SK-N-SH (cell line): Measurements from ENCODE around the gene ASCC3. TPM values are rescaled to one million over a fixed set of nuclear protein-coding genes. Genes with fewer than 3 reads are reported as not detected.

Source experiments
- CTCF ChIA-PET: fragments of 300-600, 350-600 bp; formaldehyde crosslinking; extraction: SDS; loops from one replicate; lab custom pipeline; 2021; lab: Yijun Ruan, JAX
- POLR2A ChIA-PET: fragments of 350-600 bp; sonication (Branson Sonifier 250); formaldehyde crosslinking; extraction: SDS; loops from one replicate; lab custom pipeline; 2020; ENCODE audit warnings: antibody characterized with exemption, inconsistent platforms; lab: Yijun Ruan, JAX
- DNase-seq: peaks from one replicate; pipeline ENCODE4 v3.0.0; 2012
- H2AFZ ChIP-seq: fragments of 200-600 bp; sonication (generic); 2 replicates; pipeline ENCODE4 v1.8.1; 2016; ENCODE audit warnings: antibody characterized with exemption, mild to moderate bottlenecking, low read depth
- H3F3A ChIP-seq: fragments of 200-600 bp; sonication (generic); replicated peaks from 2 replicates; pipeline ENCODE3; 2016; ENCODE audit warnings: antibody characterized with exemption, mild to moderate bottlenecking; ENCODE audit not compliant: insufficient read depth
- H3K27ac ChIP-seq, 2 experiments: fragments of 200-500 bp in 1 of 2; fragments of 200-600 bp in 1 of 2; sonication (Bioruptor generic) in 1 of 2; sonication (generic), shearing (Covaris generic) in 1 of 2; 2 replicates each; pipeline versions ENCODE4 v1.5.1 to v1.6.1; 2014 to 2016; ENCODE audit warnings: low read depth in 2 of 2, inconsistent platforms in 1 of 2, low read length in 1 of 2, mild to moderate bottlenecking in 1 of 2, mixed read lengths in 1 of 2
- H3K27me3 ChIP-seq: fragments of 200-600 bp; sonication (generic), shearing (Covaris generic); 2 replicates; pipeline ENCODE4 v1.6.1; 2016; ENCODE audit warnings: mixed run types; ENCODE audit not compliant: insufficient read depth
- H3K36me3 ChIP-seq, 2 experiments: fragments of 200-500 bp in 1 of 2; fragments of 200-600 bp in 1 of 2; sonication (Bioruptor generic) in 1 of 2; sonication (generic) in 1 of 2; replicated peaks in 1 of 2; 2 replicates each; pipeline versions ENCODE3 to v1.5.1; 2014 to 2016; ENCODE audit warnings: low read length in 1 of 2, mild to moderate bottlenecking in 1 of 2; ENCODE audit not compliant: insufficient read depth in 2 of 2, control insufficient read depth in 1 of 2
- H3K4me1 ChIP-seq, 2 experiments: fragments of 200-500 bp in 1 of 2; fragments of 200-600 bp in 1 of 2; sonication (Bioruptor generic) in 1 of 2; sonication (generic), shearing (Covaris generic) in 1 of 2; 2 replicates each; pipeline versions ENCODE4 v1.5.1 to v1.6.1; 2014 to 2016; ENCODE audit warnings: low read depth in 1 of 2, low read length in 1 of 2, mixed run types in 1 of 2; ENCODE audit not compliant: insufficient read depth in 2 of 2, control insufficient read depth in 1 of 2
- H3K4me2 ChIP-seq: fragments of 200-600 bp; sonication (generic), shearing (Covaris generic); 2 replicates; pipeline ENCODE4 v1.6.1; 2017; ENCODE audit warnings: mixed run types
- H3K4me3 ChIP-seq, 2 experiments: fragments of 200-500 bp in 1 of 2; fragments of 200-600 bp in 1 of 2; sonication (Bioruptor generic) in 1 of 2; sonication (generic), shearing (Covaris generic) in 1 of 2; 2 replicates each; pipeline versions ENCODE4 v1.5.1 to v1.8.1; 2014 to 2016; ENCODE audit warnings: low read depth in 2 of 2, inconsistent platforms in 1 of 2, low read length in 1 of 2, mild to moderate bottlenecking in 1 of 2, mixed read lengths in 1 of 2, moderate library complexity in 1 of 2
- H3K79me2 ChIP-seq: fragments of 200-600 bp; sonication (generic); 2 replicates; pipeline ENCODE4 v1.8.1; 2017; ENCODE audit warnings: mild to moderate bottlenecking; ENCODE audit not compliant: insufficient read depth
- H3K9ac ChIP-seq: fragments of 200-600 bp; sonication (generic); 2 replicates; pipeline ENCODE4 v1.6.1; 2017; ENCODE audit warnings: mixed run types
- H3K9me2 ChIP-seq: fragments of 200-600 bp; sonication (generic); 2 replicates; pipeline ENCODE4 v1.6.1; 2017; ENCODE audit warnings: mixed run types
- H3K9me3 ChIP-seq: fragments of 200-600 bp; sonication (generic); 2 replicates; pipeline ENCODE4 v1.6.1; 2017; ENCODE audit warnings: mixed run types, mild to moderate bottlenecking, moderate library complexity
- H4K20me1 ChIP-seq: fragments of 200-600 bp; sonication (generic); 2 replicates; pipeline ENCODE4 v1.6.1; 2017; ENCODE audit warnings: mild to moderate bottlenecking, mixed run types; ENCODE audit not compliant: insufficient read depth
- ELF1 ChIP-seq: IDR thresholded peaks from 2 replicates; pipeline ENCODE4 v1.4.0; 2012
- FOXM1 ChIP-seq: IDR thresholded peaks from 2 replicates; pipeline ENCODE4 v1.4.0; 2012; ENCODE audit warnings: low read depth, mild to moderate bottlenecking
- GABPA ChIP-seq: IDR thresholded peaks from 2 replicates; pipeline ENCODE4 v1.4.0; 2012; ENCODE audit warnings: low read depth, mild to moderate bottlenecking
- IRF3 ChIP-seq: fragments of 150-350 bp; IDR thresholded peaks from 2 replicates; pipeline ENCODE4 v1.6.1; 2016; ENCODE audit warnings: mild to moderate bottlenecking, low read depth, low read length
- MEF2A ChIP-seq: IDR thresholded peaks from 2 replicates; pipeline ENCODE4 v1.4.0; 2012; ENCODE audit warnings: low read depth, borderline replicate concordance
- MXI1 ChIP-seq: IDR thresholded peaks from 2 replicates; pipeline ENCODE4 v1.6.1; 2012; ENCODE audit warnings: mild to moderate bottlenecking, low read depth, low read length, improper control_type of control experiment
- NRF1 ChIP-seq: IDR thresholded peaks from 2 replicates; pipeline ENCODE4 v1.6.1; 2012; ENCODE audit warnings: low read depth, mild to moderate bottlenecking, low read length
- PBX3 ChIP-seq: IDR thresholded peaks from 2 replicates; pipeline ENCODE4; 2012
- POLR2AphosphoS5 ChIP-seq: IDR thresholded peaks from 2 replicates; pipeline ENCODE4 v1.6.1; 2012; ENCODE audit warnings: low read depth, low read length
- RAD21 ChIP-seq: IDR thresholded peaks from 2 replicates; pipeline ENCODE4 v1.6.1; 2012; ENCODE audit warnings: mild to moderate bottlenecking, low read length
- RCOR1 ChIP-seq: fragments of 150-350 bp; IDR thresholded peaks from 2 replicates; pipeline ENCODE4 v1.6.1; 2017; ENCODE audit warnings: antibody characterized with exemption, low read length
- TCF12 ChIP-seq: IDR thresholded peaks from 2 replicates; pipeline ENCODE4 v1.4.0; 2012
- TEAD4 ChIP-seq: IDR thresholded peaks from 2 replicates; pipeline ENCODE4 v1.4.0; 2012; ENCODE audit warnings: mild to moderate bottlenecking, borderline replicate concordance; ENCODE audit not compliant: insufficient read depth
- USF1 ChIP-seq: IDR thresholded peaks from 2 replicates; pipeline ENCODE4 v1.4.0; 2012; ENCODE audit warnings: low read depth, borderline replicate concordance
- ZBTB33 ChIP-seq: IDR thresholded peaks from 2 replicates; pipeline ENCODE4 v1.4.0; 2012; ENCODE audit warnings: low read depth, borderline replicate concordance
- WGBS: methylation state at CpG from one replicate; pipeline ENCODE4 v1.1.6; 2017; ENCODE audit warnings: low lambda C conversion rate; 5-methylcytosine and 5-hydroxymethylcytosine counted together
- polyA plus RNA-seq, 3 experiments: library from polyadenylated mRNA; depleted of rRNA; stranded (reverse); fragments of >200 nt; gene quantifications; 2 replicates each; pipeline ENCODE4 v1.2.3, GENCODE V29; 2012
- TF ChIP-seq, protein P1 (sequence below): IDR thresholded peaks from 2 replicates; pipeline ENCODE4 v1.6.1; 2012; ENCODE audit warnings: mild to moderate bottlenecking, low read depth, low read length, moderate library complexity
- TF ChIP-seq, protein P2 (sequence below): fragments of 150-350 bp; IDR thresholded peaks from 2 replicates; pipeline ENCODE4 v1.6.1; 2017; ENCODE audit warnings: antibody characterized with exemption, low read length, low read depth, borderline replicate concordance

The ASCC3 gene
- polyA plus RNA-seq, 1 of the 3 experiments (the other 2 are of a cell fraction): 17.9 TPM

- peaks cover 3% of the 10 kb centered on the region; the same call in 1 of the 2 replicates for H3K79me2 ChIP-seq
- no peak for DNase-seq
- CTCF ChIA-PET: interaction anchor here (1.1 to 2.3 kb wide), 3 partner anchors 12 to 38 kb away, joined by 3 to 8 read pairs (median 3); no protein-coding TSS in a partner anchor
- no peak overlapping the region for H3K4me2 ChIP-seq
- no peaks in the 10 kb centered on the region for H3K9me3 ChIP-seq
- no peak overlapping the region for H3K27ac ChIP-seq
- no peaks in the 10 kb centered on the region for H3K27me3 ChIP-seq
- WGBS: 87% methylated on average over 2 of the region's 2 CpGs
- no peak overlapping the region for H3K9ac ChIP-seq
- POLR2A ChIA-PET: no interaction called here
- peaks cover 3% of the 10 kb centered on the region for H3F3A ChIP-seq
- H4K20me1 ChIP-seq: no peaks in the 10 kb centered on the region
- H3K4me1 ChIP-seq: no peaks in the 10 kb centered on the region
- no peak for TF ChIP-seq RCOR1
- no peak for TF ChIP-seq GABPA
- TF ChIP-seq IRF3: no peak
- TF ChIP-seq MEF2A: no peak
- no peak for TF ChIP-seq RAD21
- TF ChIP-seq, protein P1, sequence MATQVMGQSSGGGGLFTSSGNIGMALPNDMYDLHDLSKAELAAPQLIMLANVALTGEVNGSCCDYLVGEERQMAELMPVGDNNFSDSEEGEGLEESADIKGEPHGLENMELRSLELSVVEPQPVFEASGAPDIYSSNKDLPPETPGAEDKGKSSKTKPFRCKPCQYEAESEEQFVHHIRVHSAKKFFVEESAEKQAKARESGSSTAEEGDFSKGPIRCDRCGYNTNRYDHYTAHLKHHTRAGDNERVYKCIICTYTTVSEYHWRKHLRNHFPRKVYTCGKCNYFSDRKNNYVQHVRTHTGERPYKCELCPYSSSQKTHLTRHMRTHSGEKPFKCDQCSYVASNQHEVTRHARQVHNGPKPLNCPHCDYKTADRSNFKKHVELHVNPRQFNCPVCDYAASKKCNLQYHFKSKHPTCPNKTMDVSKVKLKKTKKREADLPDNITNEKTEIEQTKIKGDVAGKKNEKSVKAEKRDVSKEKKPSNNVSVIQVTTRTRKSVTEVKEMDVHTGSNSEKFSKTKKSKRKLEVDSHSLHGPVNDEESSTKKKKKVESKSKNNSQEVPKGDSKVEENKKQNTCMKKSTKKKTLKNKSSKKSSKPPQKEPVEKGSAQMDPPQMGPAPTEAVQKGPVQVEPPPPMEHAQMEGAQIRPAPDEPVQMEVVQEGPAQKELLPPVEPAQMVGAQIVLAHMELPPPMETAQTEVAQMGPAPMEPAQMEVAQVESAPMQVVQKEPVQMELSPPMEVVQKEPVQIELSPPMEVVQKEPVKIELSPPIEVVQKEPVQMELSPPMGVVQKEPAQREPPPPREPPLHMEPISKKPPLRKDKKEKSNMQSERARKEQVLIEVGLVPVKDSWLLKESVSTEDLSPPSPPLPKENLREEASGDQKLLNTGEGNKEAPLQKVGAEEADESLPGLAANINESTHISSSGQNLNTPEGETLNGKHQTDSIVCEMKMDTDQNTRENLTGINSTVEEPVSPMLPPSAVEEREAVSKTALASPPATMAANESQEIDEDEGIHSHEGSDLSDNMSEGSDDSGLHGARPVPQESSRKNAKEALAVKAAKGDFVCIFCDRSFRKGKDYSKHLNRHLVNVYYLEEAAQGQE: no peak
- no peak for TF ChIP-seq TEAD4
- TF ChIP-seq PBX3: no peak
- no peak for TF ChIP-seq MXI1
- TF ChIP-seq ELF1: no peak
- no peak for TF ChIP-seq USF1
- TF ChIP-seq POLR2AphosphoS5: no peak
- no peak for TF ChIP-seq ZBTB33
- no peak for TF ChIP-seq TCF12
- no peak for TF ChIP-seq NRF1
- TF ChIP-seq, protein P2, sequence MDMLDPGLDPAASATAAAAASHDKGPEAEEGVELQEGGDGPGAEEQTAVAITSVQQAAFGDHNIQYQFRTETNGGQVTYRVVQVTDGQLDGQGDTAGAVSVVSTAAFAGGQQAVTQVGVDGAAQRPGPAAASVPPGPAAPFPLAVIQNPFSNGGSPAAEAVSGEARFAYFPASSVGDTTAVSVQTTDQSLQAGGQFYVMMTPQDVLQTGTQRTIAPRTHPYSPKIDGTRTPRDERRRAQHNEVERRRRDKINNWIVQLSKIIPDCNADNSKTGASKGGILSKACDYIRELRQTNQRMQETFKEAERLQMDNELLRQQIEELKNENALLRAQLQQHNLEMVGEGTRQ: no peak
- no peak for TF ChIP-seq FOXM1
- H2AFZ ChIP-seq: no peak overlapping the region
- H3K36me3 ChIP-seq: peaks cover 0 to 22% of the 10 kb centered on the region in 2 experiments
- no peaks in the 10 kb centered on the region for H3K9me2 ChIP-seq
- H3K4me3 ChIP-seq: no peak overlapping the region
Measured at GRCh38 chr6:100701728-100702127, 179.4 kb downstream of the ASCC3 start.
